HG03039 (cell line): Measurements from ENCODE around the gene CGB7.

Source experiments
- ATAC-seq: cut with Tn5 transposase; IDR thresholded peaks from one replicate; pipeline ENCODE4 v1.9.1; 2021; ENCODE audit warnings: mild to moderate bottlenecking, moderate library complexity; ENCODE audit not compliant: unreplicated experiment

CGB7 gene

DNA sequence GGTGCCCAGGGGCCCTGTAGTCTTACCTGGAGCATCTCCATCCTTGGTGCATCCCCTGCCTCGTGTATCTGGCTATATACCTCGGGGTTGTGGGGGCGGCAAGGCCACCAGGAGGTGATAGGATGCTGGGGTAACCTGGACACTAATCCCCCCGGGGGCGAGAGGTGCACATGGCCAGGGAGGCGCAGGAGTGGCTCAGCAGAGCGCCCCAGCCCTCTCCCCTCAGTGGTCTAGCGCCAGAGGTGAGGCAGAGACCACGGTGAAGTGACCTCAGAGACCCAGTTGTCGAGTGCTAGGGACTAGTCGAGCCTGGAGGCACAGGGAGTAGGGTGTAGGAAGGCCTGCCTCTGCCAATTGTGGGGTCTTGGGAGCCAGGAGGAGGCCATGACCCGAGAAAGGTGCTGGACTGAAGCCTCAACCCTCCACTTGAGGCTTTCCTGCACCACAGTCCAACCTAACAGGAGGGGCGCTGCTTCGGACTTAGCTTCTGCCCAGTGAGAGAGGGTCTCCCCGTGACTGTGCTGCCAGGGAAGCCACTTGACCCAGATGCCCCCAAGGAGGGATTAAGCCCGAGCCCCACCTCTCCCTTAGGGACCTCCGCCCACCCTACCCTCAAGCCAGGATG lies 40.4 kb downstream of the CGB7 start, which contains the start of gene LHB:
LHB (minus strand) TSS at position 51 of the 625 bp plus-strand sequence; CDS start at position 41, 10 bp downstream.
- ATAC-seq, result no peak

GRCh38 chr19:49016067-49016839 lies 41.3 kb downstream of the CGB7 start:
- no peak for ATAC-seq

DNA sequence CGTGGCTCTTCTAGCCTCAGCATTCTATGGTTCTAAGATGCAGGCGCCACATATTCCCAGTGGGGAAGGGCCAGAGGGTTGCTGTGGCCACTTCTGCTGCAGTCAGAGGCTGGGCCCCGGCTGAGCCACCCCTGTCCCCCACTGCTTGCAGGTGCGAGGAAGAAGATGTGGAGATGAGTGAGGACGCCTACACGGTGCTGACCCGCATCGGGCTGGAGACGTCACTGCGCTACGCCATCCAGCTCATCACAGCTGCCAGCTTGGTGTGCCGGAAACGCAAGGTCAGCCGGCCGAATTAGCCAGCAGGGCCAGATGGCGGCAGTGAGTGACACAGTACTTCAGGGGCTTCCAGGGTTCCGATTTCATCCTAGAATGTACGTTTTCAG lies 42.7 kb downstream of the CGB7 start:
- no peak for ATAC-seq

DNA sequence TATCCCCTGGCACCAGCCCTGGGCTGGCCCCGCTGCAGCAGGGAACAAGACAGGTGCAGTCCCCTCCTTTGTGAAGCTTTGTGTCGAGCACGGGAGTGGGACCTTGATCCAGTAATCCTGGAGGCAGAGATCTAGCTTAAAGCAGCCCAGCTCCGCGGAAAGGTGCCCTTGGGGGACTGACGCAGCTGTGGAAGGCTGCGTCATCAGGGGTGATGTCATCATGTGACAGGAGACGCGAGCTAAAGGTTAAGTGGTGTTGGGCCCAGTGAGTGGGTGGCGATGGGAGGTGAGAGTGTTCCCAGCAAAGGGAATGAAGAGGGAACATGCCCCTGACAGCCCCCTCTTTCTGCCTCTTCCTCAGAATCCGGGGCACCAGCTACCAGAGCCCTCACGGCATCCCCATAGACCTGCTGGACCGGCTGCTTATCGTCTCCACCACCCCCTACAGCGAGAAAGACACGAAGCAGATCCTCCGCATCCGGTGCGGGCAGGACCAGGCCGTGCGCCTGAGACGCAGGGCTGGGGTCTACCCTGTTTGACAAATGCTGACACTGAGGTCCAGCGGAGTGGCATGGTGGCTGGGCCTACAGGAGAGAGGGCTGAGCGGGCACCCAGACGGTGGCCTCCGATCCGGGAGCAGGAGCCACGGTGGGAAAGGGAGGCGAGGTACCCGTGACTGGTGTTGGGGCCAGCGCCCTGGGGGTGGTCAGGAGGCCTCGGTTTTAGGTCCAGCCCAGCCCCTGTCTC lies 43.3 kb downstream of the CGB7 start:
- ATAC-seq, result no peak

DNA sequence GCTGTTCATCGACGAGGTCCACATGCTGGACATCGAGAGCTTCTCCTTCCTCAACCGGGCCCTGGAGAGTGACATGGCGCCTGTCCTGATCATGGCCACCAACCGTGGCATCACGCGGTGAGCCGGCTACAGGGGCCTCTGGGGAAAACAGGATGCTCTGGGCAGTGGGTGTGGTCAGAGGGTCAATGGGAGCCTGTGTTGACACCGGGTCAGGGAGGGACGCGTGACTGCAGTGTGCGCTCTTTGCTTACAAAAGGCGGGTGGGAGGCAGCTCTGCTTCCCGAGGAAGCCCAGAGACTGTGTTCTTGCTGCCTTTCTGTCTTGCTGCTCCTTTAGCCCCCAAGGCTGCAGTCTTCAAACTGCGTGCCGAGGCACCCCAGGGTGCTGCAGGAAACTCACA lies 46.4 kb downstream of the CGB7 start:
- ATAC-seq, result no peak

DNA sequence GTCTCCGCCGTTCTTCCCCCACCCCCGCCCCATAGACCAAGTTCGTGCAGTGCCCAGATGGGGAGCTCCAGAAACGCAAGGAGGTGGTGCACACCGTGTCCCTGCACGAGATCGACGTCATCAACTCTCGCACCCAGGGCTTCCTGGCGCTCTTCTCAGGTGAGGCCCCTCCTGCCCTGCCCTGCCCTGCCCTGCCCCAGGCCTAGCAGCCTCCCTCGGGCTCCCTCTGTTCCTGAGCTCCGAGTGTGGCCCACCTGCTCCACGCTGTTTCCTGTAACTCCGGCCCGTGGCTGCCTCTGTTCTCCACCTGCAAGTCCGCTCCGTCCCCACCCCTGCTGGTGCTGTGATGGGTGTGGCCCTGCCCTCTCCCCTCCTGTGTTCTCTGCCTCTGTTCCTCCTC lies 47.1 kb downstream of the CGB7 start:
- ATAC-seq, result no peak

- no peak for ATAC-seq
Observed at GRCh38 chr19:49009828-49010227, 47.7 kb downstream of the CGB7 start.

DNA sequence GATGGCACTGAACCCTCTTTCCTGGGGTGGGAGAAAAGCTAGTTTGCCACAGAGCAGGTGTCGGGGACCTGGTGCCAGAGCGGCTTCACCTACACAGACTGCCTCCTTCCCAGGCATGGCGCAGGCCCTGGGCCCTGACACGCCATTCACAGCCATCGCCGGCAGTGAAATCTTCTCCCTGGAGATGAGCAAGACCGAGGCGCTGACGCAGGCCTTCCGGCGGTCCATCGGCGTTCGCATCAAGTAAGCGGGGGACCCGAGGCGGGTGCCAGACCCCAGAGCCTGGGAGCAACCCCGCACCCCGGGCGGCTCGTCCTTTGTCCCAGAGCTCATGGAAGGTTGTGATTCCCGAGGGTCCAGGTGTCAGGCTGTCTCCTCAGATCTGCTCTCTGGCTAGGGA lies 50.6 kb downstream of the CGB7 start:
- no peak for ATAC-seq

- no peak for ATAC-seq
Observed at GRCh38 chr19:49004964-49005614, 52.5 kb downstream of the CGB7 start.
